DND-41 (cell line): Measurements from ENCODE around the gene TMEM163.
"Not testable (repeated sequence)": the region's sequence is repeated elsewhere in the genome, so short reads cannot be mapped to it uniquely, and the experiment has no call there.

ENCODE experiments used
- ATAC-seq: fragments of 200-7000 bp; cut with Tn5 transposase; 3 replicates; pipeline ENCODE4 v1.9.1; 2021; ENCODE audit warnings: low read depth; ENCODE audit not compliant: insufficient read depth
- DNase-seq: peaks from one replicate; pipeline ENCODE4 v3.0.0-alpha.2; 2020
- H2AFZ ChIP-seq: 2 replicates; pipeline ENCODE4 v1.6.0; 2012; ENCODE audit warnings: low read depth, low read length
- H3K27ac ChIP-seq: 2 replicates; pipeline ENCODE4 v1.5.1; 2012; ENCODE audit warnings: low read length, inconsistent platforms
- H3K27me3 ChIP-seq: fragments of 200-600 bp; sonication (generic); 2 replicates; pipeline ENCODE4 v1.6.0; 2012; ENCODE audit warnings: low read length, mild to moderate bottlenecking, inconsistent platforms; ENCODE audit not compliant: insufficient read depth, poor library complexity
- H3K36me3 ChIP-seq: 2 replicates; pipeline ENCODE4 v1.5.1; 2012; ENCODE audit warnings: low read length, inconsistent platforms; ENCODE audit not compliant: insufficient read depth
- H3K4me1 ChIP-seq: 2 replicates; pipeline ENCODE4 v1.5.1; 2012; ENCODE audit warnings: mild to moderate bottlenecking, low read length; ENCODE audit not compliant: insufficient read depth
- H3K4me2 ChIP-seq: 2 replicates; pipeline ENCODE4 v1.6.0; 2012; ENCODE audit warnings: mild to moderate bottlenecking, moderate library complexity, low read length, inconsistent platforms; ENCODE audit not compliant: insufficient read depth
- H3K4me3 ChIP-seq, 2 experiments: fragments of 200-600 bp in 1 of 2; shearing (Covaris generic) in 1 of 2; 2 replicates each; pipeline ENCODE4 v1.5.1; 2012 to 2016; ENCODE audit warnings: inconsistent platforms in 2 of 2, low read length in 2 of 2, mild to moderate bottlenecking in 2 of 2, low read depth in 1 of 2, moderate library complexity in 1 of 2
- H3K79me2 ChIP-seq: 2 replicates; pipeline ENCODE4 v1.6.0; 2012; ENCODE audit warnings: low read length, inconsistent platforms; ENCODE audit not compliant: insufficient read depth
- H3K9ac ChIP-seq: 2 replicates; pipeline ENCODE4 v1.6.0; 2012; ENCODE audit warnings: low read depth, mild to moderate bottlenecking, inconsistent platforms, low read length, moderate library complexity
- H3K9me3 ChIP-seq: 2 replicates; pipeline ENCODE4 v1.5.1; 2012; ENCODE audit warnings: low read length, moderate library complexity, mild to moderate bottlenecking, inconsistent platforms; ENCODE audit not compliant: insufficient read depth, severe bottlenecking
- H4K20me1 ChIP-seq: 2 replicates; pipeline ENCODE4 v1.6.0; 2012; ENCODE audit warnings: low read length; ENCODE audit not compliant: insufficient read depth
- CTCF ChIP-seq: IDR thresholded peaks from 2 replicates; pipeline ENCODE4 v1.5.1; 2012; ENCODE audit warnings: borderline replicate concordance, low read length, moderate library complexity, mild to moderate bottlenecking; ENCODE audit not compliant: poor library complexity, severe bottlenecking; ENCODE audit errors: extremely low read depth
- EZH2 ChIP-seq: IDR thresholded peaks from 3 replicates; pipeline ENCODE4 v1.6.1; 2012; ENCODE audit warnings: borderline replicate concordance, low read depth, mild to moderate bottlenecking, moderate library complexity, low read length, inconsistent platforms; ENCODE audit not compliant: severe bottlenecking

TMEM163 gene

DNA sequence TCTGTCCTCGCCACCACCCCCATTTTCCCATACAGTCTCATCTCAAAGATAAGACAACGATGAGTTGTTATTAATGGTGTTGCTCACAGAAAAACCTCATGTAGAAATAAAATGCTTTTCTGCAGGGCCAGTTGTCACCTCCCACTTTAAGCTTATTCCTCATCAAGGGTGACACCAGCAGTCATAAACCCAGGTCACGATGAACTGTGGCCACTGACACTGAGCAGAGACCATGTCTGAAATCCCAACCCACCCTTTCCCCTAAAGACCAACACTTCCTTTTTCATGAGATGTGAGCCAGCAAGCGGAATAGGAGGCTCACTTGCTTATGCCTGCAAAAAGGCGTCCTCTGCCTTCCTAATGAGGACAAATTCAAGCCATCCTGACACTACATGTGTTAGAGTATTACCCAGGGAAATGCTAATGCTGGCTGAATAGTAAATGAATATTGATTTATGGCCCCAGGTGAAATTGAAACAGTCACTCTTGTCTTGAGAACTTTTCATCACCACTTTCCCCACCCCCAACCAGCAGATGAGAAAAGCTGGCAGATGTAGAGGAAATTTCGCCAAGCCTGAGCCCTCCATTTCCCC lies 236.6 kb downstream of the TMEM163 start:
- Histone ChIP-seq H3K4me3 (no peak overlapping the region), H3K9ac (no peak overlapping the region), H3K4me2 (no peak overlapping the region), H3K27ac (no peak overlapping the region), H2AFZ (no peak overlapping the region), H3K27me3 (no peaks in the 10 kb centered on the region), H4K20me1 (no peaks in the 10 kb centered on the region), H3K4me1 (no peaks in the 10 kb centered on the region), H3K36me3 (no peaks in the 10 kb centered on the region), H3K79me2 (no peaks in the 10 kb centered on the region), H3K9me3 (no peaks in the 10 kb centered on the region)
- DNase-seq (no peak), ATAC-seq (no peak)
- no peak for TF ChIP-seq CTCF
- TF ChIP-seq EZH2, result no peak

GRCh38 chr2:134479696-134480330 lies 239.0 kb downstream of the TMEM163 start:
- Histone ChIP-seq H3K4me3 (no peak overlapping the region), H3K36me3 (no peaks in the 10 kb centered on the region), H2AFZ (no peak overlapping the region), H4K20me1 (no peaks in the 10 kb centered on the region), H3K4me1 (no peaks in the 10 kb centered on the region), H3K4me2 (no peak overlapping the region), H3K27ac (no peak overlapping the region), H3K9ac (no peak overlapping the region), H3K27me3 (no peaks in the 10 kb centered on the region), H3K9me3 (no peaks in the 10 kb centered on the region), H3K79me2 (no peaks in the 10 kb centered on the region)
- DNase-seq (no peak), ATAC-seq (no peak)
- TF ChIP-seq EZH2, result no peak
- no peak for TF ChIP-seq CTCF

GRCh38 chr2:134476982-134477381 lies 241.8 kb downstream of the TMEM163 start:
- not testable (repeated sequence) for H2AFZ ChIP-seq, H3K36me3 ChIP-seq, H3K9me3 ChIP-seq, H3K27me3 ChIP-seq, H3K4me1 ChIP-seq, H3K9ac ChIP-seq, H3K79me2 ChIP-seq, DNase-seq, ATAC-seq, H3K27ac ChIP-seq, H3K4me3 ChIP-seq, H4K20me1 ChIP-seq, H3K4me2 ChIP-seq

GRCh38 chr2:134470561-134471168 lies 248.1 kb downstream of the TMEM163 start:
- H3K27me3 ChIP-seq, result no peaks in the 10 kb centered on the region
- TF ChIP-seq CTCF (no peak), EZH2 (no peak)
- no peaks in the 10 kb centered on the region for H3K79me2 ChIP-seq
- peaks cover 7% of the 10 kb centered on the region for H3K9me3 ChIP-seq
- no peak overlapping the region for H3K27ac ChIP-seq
- no peak for DNase-seq
- H3K4me2 ChIP-seq, result no peak overlapping the region
- H3K36me3 ChIP-seq, result no peaks in the 10 kb centered on the region
- no peak overlapping the region for H2AFZ ChIP-seq
- no peak overlapping the region for H3K4me3 ChIP-seq
- H4K20me1 ChIP-seq, result no peaks in the 10 kb centered on the region
- H3K9ac ChIP-seq, result no peak overlapping the region
- peaks cover 22% of the 10 kb centered on the region for H3K4me1 ChIP-seq
- no peak for ATAC-seq
